NCI-H128 (cell line): ENCODE measurements around the gene OR1F1.
"Not testable (repeated sequence)": the region's sequence is repeated elsewhere in the genome, so short reads cannot be mapped to it uniquely, and the experiment has no call there.

ENCODE experiments used
- DNase-seq: peaks from one replicate; lab custom pipeline; 2025; ENCODE audit not compliant: unreplicated experiment; lab: John Stamatoyannopoulos, UW

OR1F1 gene

DNA sequence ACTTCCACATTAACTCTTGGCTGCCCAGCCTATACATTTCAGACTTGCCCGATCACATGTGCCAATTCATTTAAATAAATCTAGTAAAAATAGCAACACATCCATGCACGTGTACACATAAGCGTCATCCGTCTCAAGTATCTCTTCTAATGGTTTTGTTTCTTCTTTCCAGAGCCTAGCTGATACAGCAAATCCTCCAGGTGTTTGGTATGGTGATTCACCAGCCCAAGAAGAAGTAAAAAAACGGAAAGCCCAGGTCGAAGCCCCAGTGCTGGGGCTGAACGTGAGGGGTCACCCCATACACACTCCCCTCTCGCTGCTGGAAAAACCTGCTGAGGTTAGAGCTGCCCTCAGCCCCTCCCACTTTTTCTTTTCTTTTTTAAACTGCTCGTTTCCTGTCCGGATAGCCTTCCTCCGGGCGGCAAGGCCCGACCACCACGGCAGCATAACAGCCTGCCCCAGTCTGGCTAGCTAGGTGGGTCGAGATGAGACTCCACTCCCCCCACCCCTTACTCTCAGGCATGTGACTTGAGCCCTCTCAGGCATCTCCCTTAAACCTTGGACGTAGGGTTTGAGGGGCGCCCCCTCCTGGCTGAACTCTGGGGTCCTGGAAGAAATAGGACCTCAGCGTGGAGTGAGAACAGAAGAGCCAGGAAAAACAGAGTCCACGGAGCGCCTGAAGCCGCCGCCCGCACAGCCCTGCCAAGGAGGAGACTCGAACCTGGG, 13.9 kb upstream of the OR1F1 start:
- DNase-seq = no peak

DNA sequence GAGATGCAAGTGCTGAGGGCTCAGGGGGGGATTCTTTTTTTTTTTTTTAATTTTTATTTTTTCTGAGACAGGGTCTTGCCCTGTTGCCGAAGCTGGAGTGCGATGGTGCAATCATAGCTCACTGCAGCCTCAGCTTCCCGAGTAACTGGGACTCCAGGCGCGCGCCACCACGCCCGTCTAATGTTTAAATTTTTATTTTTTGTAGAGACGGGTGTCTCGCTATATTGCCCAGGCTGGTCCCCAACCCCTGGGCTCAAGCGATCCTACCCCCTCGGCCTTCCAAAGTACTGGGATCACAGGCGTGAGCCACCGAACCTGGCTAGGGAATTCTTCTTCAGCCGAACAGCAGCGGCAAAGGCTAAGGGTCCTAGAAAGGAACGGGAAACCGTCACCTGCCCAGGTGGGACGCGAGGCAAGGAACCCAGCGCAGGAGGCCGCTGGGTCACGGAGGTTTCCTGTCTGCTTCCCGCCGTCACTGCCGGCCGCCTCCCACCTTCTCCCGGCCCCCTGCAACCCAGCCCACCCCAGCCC, 13.3 kb upstream of the OR1F1 start:
- no peak for DNase-seq

DNA sequence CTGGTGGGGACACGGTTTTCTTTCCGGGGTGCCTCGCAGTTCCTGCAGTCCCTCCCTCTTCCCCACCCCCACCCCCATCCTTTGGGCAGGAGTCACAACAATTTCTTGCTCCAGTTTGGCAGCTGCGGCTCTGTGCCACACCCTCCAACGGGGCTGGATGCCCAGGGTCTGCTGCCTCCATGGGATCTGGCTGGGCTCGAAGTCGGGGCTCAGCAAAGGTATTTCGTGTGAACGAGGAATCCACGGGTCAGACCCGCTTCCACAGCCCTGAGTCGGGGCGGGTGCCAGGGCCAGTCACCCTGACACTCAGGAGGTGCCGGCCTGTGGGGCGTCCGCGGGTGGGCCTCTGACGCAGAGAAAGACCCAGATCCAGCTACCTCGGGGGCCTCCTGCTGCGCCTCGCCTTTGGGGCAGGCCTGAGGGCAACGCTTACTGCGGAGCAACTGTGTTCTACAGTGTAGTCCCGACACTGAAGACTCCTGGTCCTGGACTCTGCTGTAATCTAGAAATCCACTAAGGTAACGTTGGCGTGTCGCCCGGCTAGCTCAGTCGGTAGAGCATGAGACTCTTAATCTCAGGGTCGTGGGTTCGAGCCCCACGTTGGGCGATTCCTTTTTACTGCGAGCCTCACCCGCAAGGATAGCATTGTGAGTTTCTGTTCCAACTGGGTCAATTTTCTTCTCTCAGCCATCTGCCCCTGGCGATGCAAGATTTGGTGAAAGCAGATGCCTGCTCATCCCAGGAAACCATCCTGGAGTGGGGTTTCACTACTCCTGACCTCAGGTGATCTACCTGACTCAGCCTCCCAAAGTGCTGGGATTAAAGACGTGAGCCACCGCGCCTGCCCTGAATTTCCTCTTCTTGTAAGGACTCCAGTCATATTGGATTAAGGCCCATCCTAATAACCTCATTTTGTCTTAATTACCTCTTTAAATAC, 12.6 kb upstream of the OR1F1 start:
- DNase-seq = no peak

DNA sequence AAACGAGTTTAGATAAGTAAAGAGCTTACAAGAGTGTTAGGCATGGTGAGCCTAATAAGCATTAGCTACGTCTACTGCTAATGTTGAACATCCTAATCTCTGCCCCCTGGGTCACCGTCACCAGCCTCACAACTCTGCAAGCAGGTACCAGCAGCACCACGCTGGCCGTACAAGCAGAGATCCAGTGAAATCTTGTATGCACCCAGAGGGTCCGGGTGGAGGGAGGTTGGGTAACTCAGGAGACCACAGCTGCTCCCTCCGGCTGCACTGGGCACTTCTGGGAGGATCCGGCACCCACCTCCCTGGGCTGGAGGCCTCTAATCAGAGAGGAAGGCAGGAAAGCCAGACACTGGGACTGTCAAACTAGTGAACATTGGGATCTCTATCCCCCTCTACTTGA, 8.4 kb upstream of the OR1F1 start:
- DNase-seq = no peak

DNA sequence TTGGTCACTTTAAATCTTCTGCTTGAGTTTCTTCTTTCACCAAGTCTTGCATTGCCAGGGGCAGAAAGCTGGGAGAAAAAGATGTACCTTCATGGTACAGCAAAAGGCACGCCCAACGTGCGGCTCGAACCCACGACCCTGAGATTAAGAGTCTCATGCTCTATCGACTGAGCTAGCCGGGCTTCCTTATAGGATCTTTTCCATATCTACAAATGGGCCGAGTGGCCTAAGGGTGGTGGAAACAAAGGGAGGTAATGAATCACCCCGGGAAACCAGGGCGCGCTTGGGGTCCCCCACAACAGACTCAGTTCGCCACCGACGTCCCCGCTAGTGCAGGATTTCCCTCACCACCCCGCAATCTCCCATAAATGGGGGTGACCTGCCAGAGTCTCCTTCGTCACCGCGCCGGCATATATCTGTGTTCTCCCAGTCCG, 7.5 kb upstream of the OR1F1 start:
- no peak for DNase-seq

DNA sequence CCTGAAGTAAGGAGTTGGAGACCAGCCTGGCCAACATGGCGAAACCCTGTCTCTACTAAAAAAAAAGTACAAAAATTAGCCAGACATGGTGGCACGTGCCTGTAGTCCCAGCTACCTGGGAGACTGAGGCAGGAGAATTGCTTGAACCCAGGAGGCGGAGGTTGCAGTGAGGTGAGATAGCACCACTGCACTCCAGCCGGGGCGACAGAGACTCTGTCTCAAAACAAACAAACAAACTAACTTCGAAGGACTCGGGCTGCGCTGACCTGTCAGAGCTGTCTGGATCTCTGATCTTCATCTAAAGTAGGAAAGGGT, 5.8 kb upstream of the OR1F1 start:
- DNase-seq = not testable (repeated sequence)

DNA sequence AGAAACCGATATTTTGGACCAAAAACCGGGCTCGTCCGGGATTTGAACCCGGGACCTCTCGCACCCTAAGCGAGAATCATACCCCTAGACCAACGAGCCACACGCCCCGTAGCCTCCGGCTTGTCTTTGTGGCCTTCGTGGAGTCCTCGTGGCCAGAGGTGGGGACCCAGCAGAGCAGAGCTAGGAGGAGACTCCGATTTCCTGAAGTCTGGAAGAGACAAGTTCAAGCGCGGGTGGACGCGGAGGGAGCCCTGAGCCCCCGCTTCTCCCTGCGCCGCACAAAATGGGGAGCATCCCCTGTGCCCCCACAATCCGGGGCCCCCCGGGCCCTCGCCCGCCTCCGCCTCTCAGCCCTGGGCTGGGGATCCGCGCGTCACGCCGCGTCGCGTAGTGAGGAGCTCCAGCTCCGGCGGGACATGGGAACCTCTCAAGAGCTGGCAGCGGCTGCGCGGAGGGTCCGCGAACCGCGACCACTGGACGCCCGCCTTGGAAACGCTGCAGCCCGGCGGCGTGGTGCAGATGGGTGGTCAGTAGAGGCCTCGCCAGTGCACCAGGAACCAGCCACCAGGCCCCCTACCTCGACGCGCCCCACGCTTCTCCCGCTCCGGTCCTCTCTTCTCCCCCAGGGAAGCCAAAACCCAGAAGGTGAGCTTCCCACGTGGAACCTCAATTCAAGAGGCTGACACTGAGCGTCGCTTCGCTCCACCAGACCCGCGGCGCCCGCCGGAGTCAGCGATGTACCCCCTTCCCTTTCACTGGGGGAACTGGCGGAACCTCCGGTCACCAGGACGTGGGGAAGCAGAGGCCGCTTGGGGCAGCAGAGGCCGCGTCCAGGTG, 5.2 kb upstream of the OR1F1 start:
- DNase-seq = no peak

DNA sequence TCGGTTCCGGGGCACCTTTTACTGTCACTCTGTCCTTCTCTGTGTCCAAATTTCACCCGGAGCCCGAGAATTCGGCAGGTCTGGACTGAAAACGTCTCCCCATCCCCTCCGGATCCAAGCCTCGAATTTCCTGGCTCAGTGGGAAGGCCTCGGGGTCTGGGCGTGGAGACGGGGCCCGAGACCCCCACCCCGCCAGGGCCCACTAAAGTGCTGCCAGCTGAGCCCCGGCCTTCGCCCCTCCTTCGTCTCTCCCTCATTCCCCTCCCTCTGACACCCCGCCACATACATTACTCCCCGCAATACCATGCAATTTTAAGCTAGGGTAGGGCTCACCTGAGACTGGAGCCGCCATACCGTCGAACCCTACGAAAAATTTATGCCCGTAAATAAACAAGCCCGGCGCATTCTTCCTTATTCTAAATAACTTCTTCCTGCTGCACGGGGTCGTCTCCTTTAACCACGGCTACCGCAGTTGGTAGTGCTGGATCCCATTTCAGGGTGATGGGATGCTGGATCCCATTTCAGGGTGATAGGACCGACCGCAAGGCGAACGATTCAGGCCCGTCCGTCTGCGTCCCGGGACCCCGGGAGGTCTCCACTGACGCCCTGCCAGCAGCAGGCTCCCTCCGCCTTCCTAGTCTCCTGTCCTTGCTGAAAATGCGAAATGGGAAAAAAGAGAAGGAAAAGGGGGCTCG, 4.4 kb upstream of the OR1F1 start:
- DNase-seq = no peak

DNA sequence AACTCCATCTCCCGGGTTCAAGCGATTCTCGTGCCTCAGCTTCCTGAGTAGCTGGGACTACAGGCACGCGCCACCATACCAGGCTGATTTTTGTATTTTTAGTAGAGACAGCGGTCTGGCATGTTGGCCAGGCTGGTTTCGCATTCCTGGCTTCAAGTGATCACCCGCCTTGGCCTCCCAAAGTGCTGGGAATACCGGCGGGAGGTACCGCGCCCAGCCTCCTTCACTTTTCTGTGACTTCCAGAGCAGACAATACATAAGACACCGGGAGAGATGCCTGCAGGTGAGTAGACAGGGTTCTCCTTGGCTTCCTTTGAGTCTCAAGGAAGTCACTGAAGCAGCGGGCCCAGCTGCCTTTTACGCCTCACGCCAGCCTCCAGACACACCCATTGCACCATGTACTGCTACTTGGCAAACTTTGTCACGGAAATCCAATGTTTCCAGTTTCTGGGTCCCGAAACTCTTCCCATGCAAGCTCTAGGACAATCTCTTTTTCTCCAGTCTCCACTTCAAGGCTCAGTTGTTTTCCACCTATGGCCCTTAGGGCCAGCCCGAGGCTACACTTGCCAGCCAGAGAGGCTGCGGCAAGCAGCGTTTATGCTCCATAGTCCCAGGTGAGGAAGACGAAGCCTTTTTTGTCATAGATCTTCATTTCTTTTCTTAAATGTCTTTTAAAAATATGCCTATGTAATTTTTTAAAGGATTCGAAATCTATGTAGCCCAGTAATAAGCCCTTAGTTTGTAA, 886 bp upstream of the OR1F1 start:
- DNase-seq = no peak

DNA sequence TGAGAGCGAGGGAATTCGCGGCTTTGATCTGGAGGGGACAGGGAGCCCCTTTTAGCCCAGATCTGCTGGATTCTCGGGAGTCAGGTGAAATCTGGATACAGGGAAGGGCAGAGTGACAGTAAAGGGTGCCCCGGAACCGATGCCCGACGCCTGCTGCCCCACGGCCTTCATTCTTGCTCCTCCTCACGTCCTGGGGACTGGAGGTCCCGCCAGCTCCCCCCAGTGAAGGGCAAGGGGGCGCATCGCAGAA, 596 bp downstream of the OR1F1 start:
- DNase-seq = no peak

DNA sequence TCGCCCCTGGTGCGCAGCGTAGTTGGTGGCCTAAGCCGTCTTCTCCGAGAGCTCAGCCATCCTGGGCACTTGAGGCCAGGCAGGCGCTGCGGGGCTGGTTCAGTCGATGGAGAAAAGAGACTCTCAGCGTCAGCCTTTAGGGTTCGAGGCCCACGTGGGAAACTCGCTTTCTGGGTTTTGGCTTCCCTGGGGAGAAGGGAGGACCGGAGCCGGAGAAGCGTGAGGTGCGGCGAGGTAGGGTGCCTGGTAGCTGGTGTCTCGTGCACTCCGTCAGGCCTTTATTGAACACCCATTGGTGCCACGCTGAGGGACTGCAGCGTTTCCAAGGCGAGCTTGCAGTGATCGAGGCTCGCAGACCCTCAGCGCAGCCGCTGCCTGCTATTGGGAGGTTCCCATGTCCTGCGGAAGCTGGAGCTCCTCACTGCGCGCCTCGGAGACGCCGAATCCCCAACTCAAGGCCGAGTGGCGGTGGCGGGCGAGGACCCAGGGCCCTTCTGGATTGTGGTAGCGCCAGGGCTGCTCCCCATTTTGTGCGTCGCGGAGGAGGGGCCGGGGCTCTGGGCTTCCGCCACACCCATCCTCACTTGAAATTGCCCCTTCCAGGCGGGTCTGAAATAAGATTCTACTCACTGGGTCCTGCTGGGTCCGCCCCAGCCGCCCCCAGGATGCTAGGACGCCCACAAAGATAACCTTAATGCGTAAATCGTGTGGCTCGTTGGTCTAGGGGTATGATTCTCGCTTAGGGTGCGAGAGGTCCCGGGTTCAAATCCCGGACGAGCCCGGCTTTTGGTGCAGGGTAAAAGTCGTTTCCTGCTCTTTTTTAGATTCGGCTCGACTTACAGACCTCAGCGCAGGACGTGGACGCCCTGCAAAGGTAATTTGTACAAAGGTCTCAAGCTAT, 1.2 kb downstream of the OR1F1 start:
- DNase-seq = no peak

DNA sequence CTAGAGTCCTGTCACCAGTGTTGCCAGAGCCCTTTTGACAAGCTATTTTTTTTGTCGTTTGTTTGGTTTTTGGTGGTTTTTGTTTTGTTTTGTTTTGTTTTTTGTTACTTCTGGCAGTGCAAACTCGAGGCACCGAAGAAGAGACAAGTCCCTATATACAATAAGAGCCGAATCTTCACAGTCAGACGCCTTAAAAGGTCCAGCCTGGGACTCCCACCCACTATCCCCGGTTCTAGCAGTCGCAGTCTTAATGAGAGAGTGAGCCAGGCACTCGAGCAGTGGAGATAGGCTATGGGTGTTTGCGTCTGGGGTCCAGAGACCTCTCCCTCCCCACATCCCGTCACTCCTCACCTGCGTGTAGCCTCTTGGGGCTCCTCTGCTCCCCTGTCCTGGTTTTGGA, 1.9 kb downstream of the OR1F1 start:
- DNase-seq = no peak

DNA sequence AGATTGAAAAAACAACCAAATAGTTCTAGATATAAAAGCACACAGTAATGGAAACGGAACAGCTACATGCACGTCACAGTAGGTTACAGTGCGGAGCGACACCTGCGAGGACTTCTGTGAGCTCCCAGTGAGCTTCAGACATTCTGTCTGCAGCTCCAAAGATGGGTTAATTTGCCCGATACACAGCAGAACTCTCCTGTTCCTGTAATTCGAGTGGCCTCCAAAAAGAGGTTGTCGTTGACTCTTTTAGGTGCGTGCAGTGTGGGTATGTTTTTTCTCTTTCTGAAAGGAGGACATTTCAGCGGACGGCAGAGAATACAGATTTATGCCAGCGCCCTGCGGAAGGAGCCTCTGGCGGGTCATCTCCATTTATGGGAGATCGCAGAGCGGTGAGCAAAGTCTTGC, 2.9 kb downstream of the OR1F1 start:
- no peak for DNase-seq

DNA sequence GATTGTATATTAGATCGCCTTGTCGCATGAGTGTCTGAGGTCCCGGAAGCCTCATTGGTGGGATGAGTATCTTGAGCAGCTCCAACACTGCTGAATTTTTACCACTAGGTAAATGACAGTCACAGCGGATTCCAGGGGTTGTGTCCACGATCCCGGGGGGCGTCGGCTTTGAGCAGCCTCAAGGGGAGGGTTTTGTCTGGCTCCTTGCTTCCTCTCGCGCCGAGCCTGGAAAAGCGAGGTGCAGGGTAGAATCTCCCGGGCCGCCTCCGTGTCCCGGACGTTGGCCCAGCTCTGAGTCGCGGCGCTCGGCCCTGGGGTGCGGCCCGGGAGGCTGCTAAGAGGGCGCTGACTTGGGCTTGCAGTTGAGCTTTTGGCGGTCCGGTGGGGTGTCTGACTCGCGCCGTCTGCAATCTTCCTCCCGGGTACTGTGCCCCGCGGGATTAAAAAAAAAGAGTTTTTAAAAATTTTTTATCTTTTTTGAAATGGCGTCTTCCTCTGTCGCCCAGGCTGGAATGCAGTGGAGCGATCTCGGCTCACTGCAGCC, 4.5 kb downstream of the OR1F1 start:
- DNase-seq = no peak

DNA sequence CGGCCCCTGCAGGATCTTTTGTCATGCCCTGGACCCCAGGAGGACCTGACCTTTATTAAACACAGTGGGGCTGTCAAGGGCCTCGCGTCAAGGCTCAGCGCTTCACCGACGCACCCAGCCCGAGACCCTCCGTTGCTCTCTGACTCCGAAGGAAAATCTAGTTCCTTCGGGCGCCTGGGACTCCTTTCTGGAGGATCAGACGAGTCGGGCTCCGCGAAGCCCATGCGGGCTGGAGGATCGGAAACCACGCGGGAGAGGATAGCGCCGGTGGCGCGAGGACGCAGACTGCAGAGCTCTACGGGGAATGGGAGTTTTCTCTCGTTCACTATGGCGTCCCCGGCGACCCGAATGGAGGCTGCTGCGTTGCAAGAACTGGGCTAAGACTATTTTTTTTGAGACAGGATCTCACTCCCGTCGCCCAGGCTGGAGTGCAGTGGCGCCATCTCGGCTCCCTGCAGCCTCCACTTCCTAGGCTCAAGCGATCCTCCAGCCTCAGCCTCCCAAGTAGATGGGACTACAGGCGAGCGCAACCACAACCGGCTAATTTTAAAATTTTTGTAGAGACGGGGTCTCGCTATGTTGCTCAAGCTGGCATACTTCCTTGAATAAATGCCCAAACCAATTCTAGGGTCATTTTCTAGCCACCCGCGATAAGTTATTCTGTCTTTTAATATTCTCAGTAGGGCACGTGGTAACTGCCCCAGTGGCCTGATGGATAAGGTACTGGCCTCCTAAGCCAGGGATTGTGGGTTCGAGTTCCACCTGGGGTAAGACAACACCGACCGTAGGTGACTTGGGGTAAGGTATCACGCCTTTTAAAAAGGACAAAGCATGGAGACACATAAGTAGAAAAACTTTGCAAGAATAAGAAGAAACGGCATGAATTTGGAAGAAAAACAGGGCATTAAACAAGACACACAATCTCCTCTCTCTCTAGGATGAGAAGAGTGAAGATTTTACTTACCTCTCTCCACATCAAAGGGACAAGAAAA, 5.5 kb downstream of the OR1F1 start:
- no peak for DNase-seq

DNA sequence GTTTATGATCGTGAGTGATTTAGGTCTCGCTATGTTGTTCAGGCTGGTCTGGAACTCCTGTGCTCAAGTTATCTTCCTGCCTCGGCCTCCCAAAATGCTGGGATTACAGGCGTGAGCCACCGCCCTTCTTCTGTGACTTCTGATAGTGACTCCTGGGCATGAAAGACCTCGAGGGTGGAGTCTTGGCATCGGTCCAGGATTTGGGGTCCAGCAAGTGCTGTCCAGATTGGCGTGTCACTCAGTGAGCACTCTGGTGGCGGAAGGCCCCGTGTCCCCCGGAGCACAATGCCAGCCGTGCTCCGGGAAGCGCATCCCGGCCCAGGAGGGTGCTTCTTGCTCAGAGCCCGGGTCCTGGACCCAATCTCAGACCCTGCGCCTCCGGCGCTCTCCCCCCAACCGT, 6.8 kb downstream of the OR1F1 start:
- DNase-seq = no peak

DNA sequence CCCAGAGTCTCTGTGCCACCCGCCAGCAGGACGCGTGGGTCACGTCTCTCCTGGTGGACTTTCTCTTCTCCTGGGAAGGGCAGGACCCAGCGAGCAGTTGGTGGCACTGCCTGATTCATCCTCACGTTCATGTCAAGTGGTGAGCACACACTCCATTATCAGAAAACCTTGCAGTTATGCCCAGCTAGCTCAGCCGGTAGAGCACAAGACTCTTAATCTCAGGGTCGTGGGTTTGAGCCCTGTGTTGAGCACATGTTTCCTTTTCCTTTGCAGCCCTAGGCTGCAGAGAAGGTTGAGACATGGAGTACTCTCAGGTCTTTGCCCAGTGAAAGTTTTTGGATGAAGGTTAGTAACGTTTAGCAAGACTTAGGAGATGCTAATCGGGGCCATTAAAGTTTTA, 8.0 kb downstream of the OR1F1 start:
- no peak for DNase-seq
